HG03045 (cell line): ENCODE measurements around the gene C1orf105.
A peak's percentile ranks its signal among the peaks of the same experiment; 100 is the strongest.

Experiments
- ATAC-seq: cut with Tn5 transposase; IDR thresholded peaks from one replicate; pipeline ENCODE4 v1.9.1; 2021; ENCODE audit warnings: mild to moderate bottlenecking, moderate library complexity; ENCODE audit not compliant: unreplicated experiment

Gene C1orf105

GRCh38 chr1:172395576-172395975, 24.9 kb upstream of the C1orf105 start:
- ATAC-seq, result no peak

- ATAC-seq, result peak; percentile 49
These were observed 23.3 kb upstream of the C1orf105 start for GRCh38 chr1:172397221-172397620.

- ATAC-seq, result no peak
These were observed 22.9 kb upstream of the C1orf105 start for GRCh38 chr1:172397633-172398032.

GRCh38 chr1:172398193-172398592, 22.3 kb upstream of the C1orf105 start:
- ATAC-seq, result no peak

DNA sequence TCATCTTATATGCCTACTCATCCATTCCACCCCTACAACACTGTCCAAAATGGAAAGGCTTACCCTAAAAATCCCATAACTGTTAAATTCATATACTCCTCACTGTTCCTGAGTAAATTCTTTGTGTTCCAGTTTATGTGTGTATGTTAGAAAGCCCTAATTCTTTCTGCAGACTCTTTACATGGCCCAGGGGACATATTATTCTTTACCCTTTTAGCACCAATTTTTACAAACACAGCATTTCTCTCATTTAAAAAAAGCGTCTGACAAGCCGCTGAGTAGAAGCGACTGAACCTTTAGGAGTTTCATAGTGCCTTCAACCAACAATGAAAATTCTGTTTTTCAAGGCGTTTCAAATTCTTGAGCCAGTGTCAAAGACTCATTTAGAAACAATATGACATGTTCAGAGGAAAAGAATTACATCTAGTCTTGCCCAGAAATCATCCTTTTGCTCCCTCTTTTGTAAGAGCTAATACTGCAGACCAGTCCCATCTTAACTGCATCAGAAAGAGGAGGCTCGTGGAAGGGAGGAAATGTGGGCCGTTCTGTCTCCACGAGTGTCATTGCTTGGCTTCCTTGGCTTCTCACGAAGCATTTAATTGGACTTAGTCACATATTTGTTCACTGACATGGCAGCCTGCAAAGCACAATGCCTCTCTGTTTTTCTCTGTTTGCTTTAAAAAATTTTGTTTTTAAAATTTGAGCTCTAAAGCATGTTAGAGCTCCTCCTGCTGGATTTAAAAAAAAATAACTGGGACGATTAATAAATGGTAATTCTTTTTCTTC, 21.3 kb upstream of the C1orf105 start:
- no peak for ATAC-seq

DNA sequence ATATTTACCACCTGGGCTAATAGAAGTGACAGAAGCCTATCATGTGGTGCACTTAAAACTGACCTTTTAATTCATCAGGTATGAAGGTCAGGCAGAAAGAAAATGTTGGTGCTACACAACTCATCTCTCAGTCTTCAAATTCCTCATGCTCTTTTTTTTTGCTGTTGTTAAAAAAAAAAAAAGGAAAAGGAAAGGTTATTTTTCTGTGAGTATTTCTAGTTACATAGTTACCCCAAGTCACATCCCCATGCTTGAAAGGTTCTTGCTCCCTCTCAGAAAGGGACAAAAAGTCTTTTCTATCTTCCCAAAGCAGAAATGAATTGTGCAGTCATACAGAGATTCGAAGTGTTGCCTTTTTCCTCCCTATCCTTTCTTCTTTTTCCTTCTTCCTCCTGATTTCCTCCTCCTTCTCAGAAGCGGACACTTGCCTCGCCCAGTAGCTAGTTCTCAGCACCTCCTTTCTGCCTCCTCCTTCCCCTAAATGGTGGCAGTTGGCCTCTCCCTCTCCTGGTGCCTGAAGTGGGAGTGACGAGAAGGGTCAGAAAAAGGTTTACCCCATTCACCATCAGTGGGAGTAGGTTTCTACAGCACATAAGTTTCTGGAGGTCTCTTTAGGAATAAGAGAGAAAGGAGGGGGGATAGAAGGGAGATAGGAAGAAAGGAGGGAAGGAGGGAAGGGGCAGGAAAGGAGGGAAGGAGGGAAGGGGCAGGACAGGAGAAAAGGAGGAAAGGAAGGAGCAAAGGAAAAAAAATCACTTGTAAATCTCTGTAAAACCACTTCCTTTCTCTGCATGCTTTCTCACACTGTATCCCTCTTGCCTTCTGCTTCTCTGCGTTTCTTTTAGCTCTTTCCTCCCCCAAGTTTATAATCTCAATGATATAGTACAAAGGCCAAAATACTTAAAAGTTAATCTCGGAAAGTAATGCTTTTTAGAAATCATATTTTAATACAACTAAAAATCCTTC, 20.4 kb upstream of the C1orf105 start:
- ATAC-seq, result no peak

- no peak for ATAC-seq
These were observed 19.8 kb upstream of the C1orf105 start for GRCh38 chr1:172400722-172401105.

DNA sequence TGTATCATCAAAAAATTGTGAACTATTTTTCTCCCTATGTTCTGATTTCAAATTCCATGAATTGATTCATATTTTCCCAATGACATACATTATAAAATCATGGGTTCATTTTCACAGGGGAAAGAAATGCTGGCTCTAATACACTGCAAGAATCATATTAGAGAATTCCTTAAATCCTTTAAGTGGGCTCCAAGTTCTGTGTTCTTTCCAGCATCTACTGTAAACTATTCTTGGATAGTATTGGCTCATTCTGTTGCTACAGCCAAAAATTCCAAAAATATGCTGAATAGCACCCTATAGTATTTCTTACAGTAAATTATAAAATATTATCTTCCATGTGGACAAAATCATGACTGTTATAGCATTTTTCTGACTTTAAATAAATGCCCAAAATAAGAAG, 19.0 kb upstream of the C1orf105 start:
- ATAC-seq, result no peak

GRCh38 chr1:172401892-172402291, 18.6 kb upstream of the C1orf105 start:
- no peak for ATAC-seq

- ATAC-seq, result no peak
These were observed 17.5 kb upstream of the C1orf105 start for GRCh38 chr1:172402878-172403569.

DNA sequence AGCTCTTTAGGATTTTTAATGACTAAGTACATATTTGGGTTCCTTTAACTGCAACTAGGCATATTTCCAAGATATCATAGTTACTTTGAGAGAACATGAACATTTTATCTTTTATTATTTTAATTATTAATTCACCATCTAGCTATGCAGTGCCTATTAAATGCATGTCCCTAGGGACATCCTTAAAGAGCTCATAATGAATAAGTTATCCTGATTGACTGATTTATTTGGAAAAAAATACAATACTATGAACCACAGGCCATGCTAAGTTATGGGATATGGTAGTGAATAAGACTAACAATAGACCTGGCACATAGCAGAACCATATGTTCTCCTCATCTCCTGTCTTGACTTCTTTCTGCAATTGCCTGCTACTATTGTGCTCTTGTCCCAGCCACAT, 16.4 kb upstream of the C1orf105 start:
- no peak for ATAC-seq

DNA sequence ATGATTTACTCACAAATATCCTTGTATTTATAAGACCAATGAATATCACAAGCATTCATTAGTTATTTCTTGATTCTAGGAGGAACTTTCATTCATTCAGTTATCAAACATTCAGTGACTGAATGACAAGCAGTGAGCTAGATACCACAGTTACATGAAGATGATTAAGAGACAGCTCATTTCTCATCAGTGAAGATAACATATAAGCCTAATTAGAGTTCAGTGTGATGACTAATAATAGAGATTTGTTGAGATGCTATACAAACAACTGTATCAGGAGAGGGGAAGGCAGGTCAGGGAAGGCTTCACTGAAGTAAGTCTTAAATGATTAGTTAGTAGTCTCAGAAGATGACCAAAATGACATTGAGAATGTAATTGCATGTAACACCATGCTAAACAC, 14.6 kb upstream of the C1orf105 start:
- ATAC-seq, result no peak

GRCh38 chr1:172406968-172407367, 13.5 kb upstream of the C1orf105 start:
- ATAC-seq, result no peak

DNA sequence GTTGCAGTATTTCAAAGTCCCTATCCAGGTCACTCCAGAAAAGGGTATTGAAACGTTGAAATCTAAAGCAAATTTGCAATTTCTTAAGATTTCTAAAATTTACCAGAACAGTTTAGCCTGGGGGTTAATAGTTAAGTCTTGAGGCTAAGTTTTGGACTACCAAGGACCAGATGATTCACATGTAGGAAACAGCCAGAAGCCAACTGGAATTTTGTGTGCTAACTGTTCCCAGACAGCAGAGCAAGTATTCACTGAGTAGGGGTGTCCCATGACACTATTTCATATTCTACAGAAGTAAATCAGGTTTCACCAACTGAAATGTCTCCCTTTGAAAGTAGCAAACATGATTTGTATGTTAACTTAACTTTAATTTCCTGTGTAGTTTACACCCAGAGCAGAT, 11.5 kb upstream of the C1orf105 start:
- ATAC-seq, result no peak

DNA sequence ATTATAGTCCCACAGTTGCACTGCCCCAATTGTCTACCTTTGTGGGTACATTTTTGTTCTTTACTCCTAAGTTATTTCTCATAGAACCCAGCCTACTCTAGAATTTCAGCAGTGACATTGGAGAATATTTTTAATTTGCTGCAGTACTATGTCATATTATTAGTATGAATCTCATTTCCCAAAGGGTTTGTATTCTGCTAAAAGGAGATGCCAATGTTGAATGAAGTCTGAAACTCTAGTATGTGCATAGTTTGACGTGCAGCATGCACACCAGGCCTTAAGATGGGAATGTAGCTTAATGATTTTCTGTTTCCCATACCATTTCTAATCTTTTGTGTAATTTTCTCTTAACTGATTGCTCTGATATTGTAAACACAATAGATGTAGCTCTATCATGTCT, 10.5 kb upstream of the C1orf105 start:
- ATAC-seq, result no peak

DNA sequence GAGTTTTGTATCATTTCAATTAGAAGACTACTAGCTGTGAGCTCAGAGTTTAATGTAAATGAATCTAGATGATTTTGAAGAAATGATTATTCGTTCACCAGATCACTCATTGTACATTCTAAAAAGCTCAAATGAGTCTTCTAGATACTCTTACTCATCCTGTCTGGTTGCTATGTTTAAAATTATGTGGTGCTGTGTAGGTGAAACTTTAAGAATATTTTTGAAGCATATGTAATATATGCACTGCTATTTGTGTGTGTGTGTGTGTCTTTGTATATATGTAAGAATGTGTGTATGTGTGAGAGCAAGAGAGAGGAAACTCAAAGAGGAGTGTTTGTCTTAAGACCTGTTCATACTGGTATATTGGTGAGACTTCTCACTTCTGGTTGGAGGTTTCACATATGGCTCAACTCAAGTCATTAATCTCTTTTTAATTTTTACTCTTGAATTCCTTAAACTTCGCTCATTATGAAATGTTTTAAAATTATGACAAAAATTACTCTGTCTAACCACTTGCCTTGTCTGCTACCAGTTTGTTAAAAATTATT, 8.6 kb upstream of the C1orf105 start:
- ATAC-seq, result no peak

GRCh38 chr1:172414331-172414730, 6.2 kb upstream of the C1orf105 start:
- ATAC-seq, result no peak

- ATAC-seq, result no peak
These were observed 3.9 kb upstream of the C1orf105 start for GRCh38 chr1:172416496-172417035.

DNA sequence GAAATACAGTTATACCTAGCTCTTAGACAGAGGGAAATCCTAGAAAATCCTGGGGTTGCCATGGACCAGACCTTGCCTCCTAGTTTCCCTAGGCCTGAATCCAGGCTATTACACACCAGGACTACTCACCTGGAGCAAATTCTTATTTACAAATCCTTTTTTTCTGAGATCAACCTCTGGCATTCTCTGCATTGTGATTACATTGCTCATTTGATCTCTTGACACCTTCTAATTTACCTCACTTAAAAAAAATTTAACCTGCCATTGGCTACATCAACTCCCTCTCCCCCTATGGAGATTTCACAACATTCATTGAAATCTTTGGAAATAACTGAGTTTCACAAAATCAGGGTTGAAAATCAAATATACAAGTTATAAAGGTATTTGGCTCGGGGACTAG, 2.9 kb upstream of the C1orf105 start:
- no peak for ATAC-seq

DNA sequence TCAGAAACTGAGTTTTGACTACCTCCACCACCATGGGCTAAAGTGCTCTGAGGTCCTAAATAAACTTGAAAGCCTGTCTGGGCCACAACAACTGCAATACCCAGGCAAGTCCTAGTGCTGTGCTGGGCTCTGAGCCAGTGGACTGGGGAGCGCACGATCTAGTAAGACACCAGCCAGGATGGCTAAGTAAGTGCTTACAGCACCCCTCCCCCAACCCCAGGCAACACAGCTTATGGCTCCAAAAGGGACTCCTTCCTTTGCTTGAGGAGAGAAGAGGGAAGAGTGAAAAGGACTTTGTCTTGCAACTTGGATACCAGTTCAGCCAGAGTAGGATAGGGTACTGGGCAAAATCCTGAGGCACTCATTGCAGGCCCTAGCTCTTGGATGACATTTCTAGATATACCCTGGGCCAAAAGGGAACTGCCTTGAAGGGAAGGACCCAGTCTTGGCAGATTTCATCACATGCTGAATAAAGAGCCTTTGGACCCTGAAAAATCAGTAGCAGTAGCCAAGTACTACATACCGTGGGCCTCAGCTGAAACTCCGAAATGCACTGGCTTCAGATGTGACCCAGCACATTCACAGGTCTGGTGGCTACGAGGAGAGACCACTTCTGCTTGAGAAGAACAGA, 1.6 kb downstream of the C1orf105 start:
- no peak for ATAC-seq
